ENCODE measurements around the gene SLC17A3. TPM values are rescaled to one million over a fixed set of nuclear protein-coding genes. Genes with fewer than 3 reads are reported as not detected.

SLC17A3 gene
- total and polyA plus RNA-seq, 2 donors (not counting 1 experiment from before 2014, with no cell fraction given), result not detected

DNA sequence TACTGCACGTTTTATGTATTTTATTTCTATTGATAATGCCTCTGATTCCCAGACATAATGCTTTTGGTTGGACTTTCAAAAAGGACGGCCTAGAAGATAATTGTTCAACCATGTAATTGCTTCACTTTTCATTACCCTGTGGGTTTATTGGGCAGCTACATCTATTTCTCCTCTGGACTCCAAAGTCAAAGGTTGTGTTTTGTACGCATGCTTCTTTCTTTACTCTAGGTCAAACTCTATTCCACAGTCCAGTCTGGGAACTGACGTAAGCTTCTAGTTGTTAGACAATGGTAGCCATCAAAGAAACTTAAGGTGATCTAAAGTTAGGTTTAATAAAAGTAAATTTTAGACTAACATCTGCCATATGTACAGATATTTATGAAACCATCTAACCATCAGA is 6.6 kb upstream of the SLC17A3 start:
- Histone ChIP-seq H3K9ac (ENCODE audit: low read length) (no peak overlapping the region), H3K79me2 (ENCODE audit: control insufficient read depth, insufficient read depth, low read length) (no peaks in the 10 kb centered on the region), H3K4me1 (ENCODE audit: control insufficient read depth in 2 of 2, insufficient read depth in 2 of 2, low read length in 2 of 2) (peaks cover 0 to 4% of the 10 kb centered on the region in 2 donors), H3K36me3 (replicated peaks in 1 of 2; ENCODE audit: control extremely low read depth in 1 of 2, control insufficient read depth in 1 of 2, extremely low read depth in 1 of 2, insufficient read depth in 2 of 2, low read length in 1 of 2) (no peaks in the 10 kb centered on the region), H3K27ac (ENCODE audit: low read length in 2 of 2) (no peak overlapping the region), H3K4me3 (ENCODE audit: control extremely low read depth in 1 of 5, extremely low read depth in 1 of 5, insufficient read depth in 1 of 5, low read depth in 2 of 5, low read length in 4 of 5) (no peak overlapping the region), H2AFZ (ENCODE audit: insufficient read depth, low read depth, low read length, poor library complexity, severe bottlenecking) (no peak overlapping the region), H4K20me1 (ENCODE audit: control insufficient read depth, insufficient read depth, low read length, poor library complexity, severe bottlenecking) (no peaks in the 10 kb centered on the region), H3K9me3 (ENCODE audit: control extremely low read depth in 1 of 3, control insufficient read depth in 2 of 3, insufficient read depth in 1 of 3, low read length in 2 of 3) (no peaks in the 10 kb centered on the region), H3K27me3 (replicated peaks in 1 of 4; ENCODE audit: control extremely low read depth in 1 of 4, control insufficient read depth in 3 of 4, insufficient read depth in 4 of 4, low read length in 3 of 4) (no peaks in the 10 kb centered on the region), H3K4me2 (replicated peaks; ENCODE audit: low read depth, low read length, poor library complexity, severe bottlenecking) (no peak overlapping the region)
- no CpG with 5 or more reads among the region's 4 CpGs for WGBS (ENCODE audit: insufficient coverage)
- ChIA-PET POLR2A (no interaction called here), CTCF (no interaction called here)
- H3K4me1 Mint-ChIP-seq, result peaks cover 9% of the 10 kb centered on the region
- H3K27me3 Mint-ChIP-seq, result peaks cover 39% of the 10 kb centered on the region
- intact Hi-C loops (cut with micrococcal nuclease), result no loop called here
- TF ChIP-seq, protein P1, sequence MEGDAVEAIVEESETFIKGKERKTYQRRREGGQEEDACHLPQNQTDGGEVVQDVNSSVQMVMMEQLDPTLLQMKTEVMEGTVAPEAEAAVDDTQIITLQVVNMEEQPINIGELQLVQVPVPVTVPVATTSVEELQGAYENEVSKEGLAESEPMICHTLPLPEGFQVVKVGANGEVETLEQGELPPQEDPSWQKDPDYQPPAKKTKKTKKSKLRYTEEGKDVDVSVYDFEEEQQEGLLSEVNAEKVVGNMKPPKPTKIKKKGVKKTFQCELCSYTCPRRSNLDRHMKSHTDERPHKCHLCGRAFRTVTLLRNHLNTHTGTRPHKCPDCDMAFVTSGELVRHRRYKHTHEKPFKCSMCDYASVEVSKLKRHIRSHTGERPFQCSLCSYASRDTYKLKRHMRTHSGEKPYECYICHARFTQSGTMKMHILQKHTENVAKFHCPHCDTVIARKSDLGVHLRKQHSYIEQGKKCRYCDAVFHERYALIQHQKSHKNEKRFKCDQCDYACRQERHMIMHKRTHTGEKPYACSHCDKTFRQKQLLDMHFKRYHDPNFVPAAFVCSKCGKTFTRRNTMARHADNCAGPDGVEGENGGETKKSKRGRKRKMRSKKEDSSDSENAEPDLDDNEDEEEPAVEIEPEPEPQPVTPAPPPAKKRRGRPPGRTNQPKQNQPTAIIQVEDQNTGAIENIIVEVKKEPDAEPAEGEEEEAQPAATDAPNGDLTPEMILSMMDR (IDR thresholded peaks at IDR 0.05), result no peak
- TF ChIP-seq EZH2 (IDR thresholded peaks at IDR 0.05; ENCODE audit: borderline replicate concordance, insufficient read depth, low read depth, low read length, poor library complexity, severe bottlenecking), result no peak
- H3K9me3 Mint-ChIP-seq (ENCODE audit: insufficient read depth), result no peaks in the 10 kb centered on the region
- no peak for ATAC-seq (ENCODE audit: low read depth)
- no peak for DNase-seq
- H3K27ac Mint-ChIP-seq, result no peak overlapping the region
- no peak overlapping the region for H3K4me3 Mint-ChIP-seq

- no peak overlapping the region for H3K4me2 ChIP-seq (replicated peaks; ENCODE audit: low read depth, low read length, poor library complexity, severe bottlenecking)
- Mint-ChIP-seq H3K27me3 (peaks cover 35% of the 10 kb centered on the region), H3K4me3 (no peak overlapping the region), H3K9me3 (ENCODE audit: insufficient read depth) (no peaks in the 10 kb centered on the region), H3K27ac (no peak overlapping the region), H3K4me1 (peaks cover 9% of the 10 kb centered on the region)
- H3K27ac ChIP-seq (ENCODE audit: low read length in 2 of 2), result no peak overlapping the region
- POLR2A ChIA-PET, result no interaction called here
- no peak overlapping the region for H3K4me3 ChIP-seq (ENCODE audit: control extremely low read depth in 1 of 5, extremely low read depth in 1 of 5, insufficient read depth in 1 of 5, low read depth in 2 of 5, low read length in 4 of 5)
- no peak overlapping the region for H2AFZ ChIP-seq (ENCODE audit: insufficient read depth, low read depth, low read length, poor library complexity, severe bottlenecking)
- 100% methylated on average over 1 of the region's 2 CpGs for WGBS (ENCODE audit: insufficient coverage)
- no peaks in the 10 kb centered on the region for H4K20me1 ChIP-seq (ENCODE audit: control insufficient read depth, insufficient read depth, low read length, poor library complexity, severe bottlenecking)
- no peak overlapping the region for H3K9ac ChIP-seq (ENCODE audit: low read length)
- ATAC-seq (ENCODE audit: low read depth), result no peak
- TF ChIP-seq EZH2 (IDR thresholded peaks at IDR 0.05; ENCODE audit: borderline replicate concordance, insufficient read depth, low read depth, low read length, poor library complexity, severe bottlenecking), result no peak
- TF ChIP-seq, protein P1 (IDR thresholded peaks at IDR 0.05), result no peak
- no peaks in the 10 kb centered on the region for H3K9me3 ChIP-seq (ENCODE audit: control extremely low read depth in 1 of 3, control insufficient read depth in 2 of 3, insufficient read depth in 1 of 3, low read length in 2 of 3)
- peaks cover 0 to 4% of the 10 kb centered on the region in 2 donors for H3K4me1 ChIP-seq (ENCODE audit: control insufficient read depth in 2 of 2, insufficient read depth in 2 of 2, low read length in 2 of 2)
- CTCF ChIA-PET, result interaction anchor here (0.5 kb wide), 1 partner anchor 190 kb away, joined by 3 read pairs; no protein-coding TSS in a partner anchor
- H3K36me3 ChIP-seq (replicated peaks in 1 of 2; ENCODE audit: control extremely low read depth in 1 of 2, control insufficient read depth in 1 of 2, extremely low read depth in 1 of 2, insufficient read depth in 2 of 2, low read length in 1 of 2), result no peaks in the 10 kb centered on the region
- intact Hi-C loops (cut with micrococcal nuclease), result no loop called here
- DNase-seq, result no peak
- no peaks in the 10 kb centered on the region for H3K27me3 ChIP-seq (replicated peaks in 1 of 4; ENCODE audit: control extremely low read depth in 1 of 4, control insufficient read depth in 3 of 4, insufficient read depth in 4 of 4, low read length in 3 of 4)
- no peaks in the 10 kb centered on the region for H3K79me2 ChIP-seq (ENCODE audit: control insufficient read depth, insufficient read depth, low read length)
Measured at GRCh38 chr6:25878721-25879322, 4.8 kb upstream of the SLC17A3 start.
